NCI-H1092 treated with DMSO at 0.1 percent for 48 hours (cell line): Measurements from ENCODE around the gene GOT1.

Experiments
- DNase-seq: peaks from one replicate; lab custom pipeline; 2025; lab: John Stamatoyannopoulos, UW

GOT1 gene

DNA sequence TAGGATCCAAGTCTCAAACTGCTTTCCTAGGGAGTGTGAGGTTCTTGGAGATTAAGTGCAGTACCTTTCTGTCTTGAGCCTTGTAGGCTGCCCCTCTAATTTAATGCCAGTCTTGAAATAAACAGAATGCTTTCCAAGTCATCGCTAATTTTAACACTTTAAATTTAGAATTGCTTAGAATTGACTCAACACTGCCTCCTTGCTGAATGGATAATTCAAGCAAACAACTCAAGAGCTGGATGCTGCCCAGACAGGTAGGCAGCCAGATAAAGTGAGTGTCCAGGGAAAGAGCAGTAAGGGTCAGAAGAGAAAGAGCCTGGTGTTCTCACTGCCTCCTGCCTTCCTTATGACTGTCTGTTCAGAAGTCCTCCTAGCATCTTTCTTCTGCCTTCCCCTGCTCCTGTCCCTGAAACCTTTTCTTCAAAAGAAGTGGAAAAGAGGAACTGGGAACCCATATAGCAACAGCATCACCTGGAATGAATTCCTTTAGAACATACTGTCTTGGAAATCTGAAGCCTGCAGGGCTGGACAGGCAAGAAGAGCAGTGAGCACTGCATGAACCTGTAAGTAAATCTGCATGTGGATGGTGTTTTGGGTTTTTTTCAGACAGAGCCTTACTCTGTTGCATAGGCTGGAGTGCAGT is 3.1 kb upstream of the GOT1 start:
- DNase-seq: no peak

DNA sequence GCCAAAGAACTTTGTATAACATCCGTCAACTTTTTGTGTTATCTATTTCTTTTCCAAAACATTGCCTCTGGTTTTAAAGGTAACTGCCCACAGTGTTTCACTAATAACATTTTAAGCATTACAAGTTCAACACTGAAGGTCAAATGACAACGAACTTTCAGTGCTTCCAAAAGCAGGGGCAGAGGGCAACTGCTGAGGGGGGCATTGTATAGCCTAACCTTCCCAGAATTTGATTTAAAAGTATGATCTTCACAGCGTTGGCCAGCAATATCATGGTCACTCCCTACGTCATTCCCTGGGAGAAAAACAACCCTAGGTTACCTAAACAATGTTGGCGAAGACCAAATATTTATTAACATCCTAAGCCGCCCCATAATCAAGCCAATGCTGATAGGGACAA is 2.5 kb upstream of the GOT1 start:
- DNase-seq: no peak

DNA sequence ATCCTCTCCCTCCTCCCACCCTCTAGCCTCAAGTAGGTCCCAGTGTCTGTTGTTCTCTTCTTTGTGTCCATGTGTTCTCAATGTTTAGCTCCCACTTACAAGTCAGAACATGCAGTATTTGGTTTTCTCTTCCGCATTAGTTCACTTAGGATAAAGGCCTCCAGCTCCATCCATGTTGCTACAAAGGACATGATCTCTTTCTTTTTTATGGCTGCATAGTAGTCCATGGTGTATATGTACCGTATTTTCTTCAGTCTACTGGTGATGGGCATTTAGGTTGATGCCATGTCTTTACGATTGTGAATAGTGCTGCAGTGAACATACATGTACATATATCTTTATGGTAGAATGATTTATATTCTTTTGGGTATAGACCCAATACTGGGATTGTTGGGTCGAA is 1.6 kb upstream of the GOT1 start:
- no peak for DNase-seq

DNA sequence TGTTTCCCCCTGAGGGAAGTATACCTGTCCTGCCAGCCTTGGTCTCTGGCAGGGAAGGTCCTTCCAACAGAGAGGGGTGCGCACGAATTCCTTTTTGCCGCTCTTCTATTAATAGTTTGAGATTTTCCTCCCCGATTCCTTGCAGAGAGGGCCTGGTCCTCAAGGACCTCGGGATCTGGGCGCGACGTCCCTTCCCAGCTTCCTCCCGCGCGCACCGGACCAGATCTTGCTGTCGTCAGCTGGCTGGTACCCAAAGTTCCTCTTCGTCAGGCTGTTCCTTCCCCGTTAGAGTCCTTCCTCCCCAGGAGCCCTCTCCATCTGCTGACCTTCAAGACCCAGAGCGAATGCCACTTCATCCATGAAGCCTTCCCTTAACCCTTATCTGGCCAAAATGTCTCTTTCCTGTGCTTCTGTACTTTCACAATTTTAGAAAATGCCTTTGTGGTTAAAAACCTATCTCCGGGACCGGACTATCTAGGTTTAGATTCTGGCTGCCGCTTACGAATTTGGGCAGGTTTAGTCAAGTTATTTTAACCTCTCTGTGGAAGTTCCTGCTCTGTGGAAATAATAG is 851 bp upstream of the GOT1 start:
- no peak for DNase-seq

DNA sequence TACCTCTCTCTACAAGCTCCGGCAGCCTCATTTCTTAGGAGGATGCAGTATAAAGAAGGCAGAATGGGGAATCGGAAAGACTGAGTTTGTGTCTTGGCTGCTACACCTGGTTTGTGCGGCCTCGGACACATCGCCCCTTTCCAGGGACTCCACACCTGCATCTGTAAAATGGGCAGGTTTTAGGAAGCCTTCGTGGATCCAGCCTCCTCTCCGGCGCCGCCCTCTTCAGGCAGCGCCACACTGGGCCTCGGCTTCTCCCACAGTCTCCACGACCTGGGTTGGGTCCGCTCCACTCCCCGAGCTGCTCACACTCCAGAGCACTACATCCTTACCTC is 341 bp downstream of the GOT1 start:
- DNase-seq: no peak

DNA sequence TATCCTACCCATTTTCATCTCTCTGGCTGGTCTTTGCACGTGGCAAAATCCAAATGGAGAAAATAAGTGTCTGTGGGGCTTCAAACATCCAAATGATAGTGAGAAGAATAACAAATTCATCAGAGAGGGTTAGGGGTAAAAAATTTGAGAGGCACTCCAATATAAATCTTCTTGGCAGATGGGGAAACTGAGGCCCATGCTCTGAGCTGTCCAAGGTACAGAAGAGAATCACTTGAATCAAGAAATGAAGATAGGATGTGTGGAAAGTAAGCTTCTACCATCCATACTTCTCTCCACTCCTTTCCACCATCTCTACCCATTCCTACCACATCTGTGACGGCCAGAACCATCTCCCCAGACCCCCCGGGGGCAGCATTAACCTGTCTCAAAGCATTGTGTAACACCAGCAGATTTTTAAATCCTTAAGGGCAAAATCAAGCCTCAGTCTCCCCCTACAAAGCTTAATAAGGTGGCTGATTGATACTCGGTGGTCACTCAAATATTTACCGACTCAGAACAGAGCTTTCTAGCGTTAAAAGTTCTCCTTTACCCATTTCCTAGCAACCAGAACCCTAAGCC is 818 bp downstream of the GOT1 start:
- DNase-seq: no peak

DNA sequence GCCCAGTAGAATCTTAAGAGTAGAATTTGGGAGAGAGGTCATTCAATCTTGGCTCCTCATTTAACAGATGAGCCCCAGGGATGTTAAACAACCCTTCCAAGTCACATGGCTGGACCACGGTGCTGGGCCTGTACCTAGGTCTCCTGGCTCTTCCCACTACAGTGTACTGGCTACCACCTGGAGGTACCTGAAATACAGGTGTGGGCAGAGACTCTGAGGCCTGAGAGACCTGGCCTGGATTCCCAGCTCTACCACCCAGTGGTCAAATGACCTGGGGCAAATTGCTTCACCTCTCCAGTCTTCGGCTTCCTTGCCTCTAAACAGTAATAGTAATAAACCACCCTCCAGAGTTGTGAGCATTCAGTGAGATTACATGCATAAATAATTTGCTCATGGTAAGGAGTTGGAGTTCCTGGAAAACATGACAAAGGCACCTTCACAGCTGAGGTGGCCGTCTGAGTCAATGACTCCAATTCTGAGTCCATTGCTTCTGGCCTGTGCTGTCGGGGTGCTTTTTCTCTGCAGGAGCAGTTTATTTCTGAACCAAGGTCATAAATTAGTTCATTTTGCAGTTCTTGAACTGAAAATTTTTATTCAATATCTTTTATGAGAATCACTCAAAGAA is 2.7 kb downstream of the GOT1 start:
- no peak for DNase-seq

DNA sequence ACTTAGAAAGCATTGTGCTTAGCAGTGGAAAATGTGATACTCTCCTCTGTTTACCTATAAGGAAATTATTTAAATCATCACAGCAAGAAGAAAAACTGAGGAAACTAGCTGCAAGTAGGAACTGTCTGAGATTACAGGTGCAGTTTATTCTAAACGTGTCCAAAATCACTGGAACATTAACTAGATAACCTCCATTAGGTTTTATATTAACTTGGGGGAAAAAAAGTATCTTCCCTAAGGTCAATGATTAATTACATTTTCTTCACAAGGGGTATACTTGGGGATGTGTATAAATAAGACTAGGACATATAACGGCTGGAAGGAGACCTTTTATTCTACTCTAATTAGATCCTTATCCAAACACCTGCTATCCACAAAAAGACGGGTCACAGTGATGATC is 3.7 kb downstream of the GOT1 start:
- no peak for DNase-seq

DNA sequence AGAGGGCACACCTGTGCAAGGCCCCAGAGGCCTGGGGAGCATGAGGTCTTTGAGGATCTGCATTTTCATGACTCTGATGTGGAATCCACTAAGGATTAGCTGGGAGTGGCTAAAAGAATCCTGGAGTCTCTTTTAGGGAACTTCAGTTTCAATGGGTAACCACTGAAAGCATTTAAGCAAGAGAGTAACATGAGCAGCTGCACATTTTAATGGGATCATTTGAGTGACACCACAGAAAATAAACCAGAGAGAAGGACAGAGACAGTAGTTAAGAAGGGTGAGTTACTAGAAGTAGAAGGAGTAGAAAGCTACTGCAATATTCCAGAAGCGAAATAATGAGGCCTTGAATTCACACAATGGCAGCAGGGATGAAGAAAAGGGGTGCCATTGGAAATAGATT is 5.2 kb downstream of the GOT1 start:
- DNase-seq: no peak

DNA sequence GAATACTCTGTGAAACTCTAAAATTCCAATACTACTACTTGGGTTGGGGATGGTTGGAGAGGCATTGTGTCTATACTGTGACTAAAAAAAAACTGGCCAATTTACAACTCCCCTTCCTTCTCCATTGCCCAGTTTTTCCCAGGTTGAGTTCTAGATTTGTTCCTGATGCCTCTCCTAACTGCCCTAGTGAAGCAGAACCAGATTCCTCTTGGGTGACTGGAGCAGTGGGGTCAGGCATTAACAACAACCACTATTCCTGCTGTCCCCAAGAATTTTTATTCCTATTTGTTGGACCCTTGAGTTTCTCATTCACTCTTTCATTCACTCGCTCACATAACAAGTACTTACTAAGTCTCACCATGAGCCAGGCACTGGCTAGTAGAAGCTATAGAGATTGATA is 5.8 kb downstream of the GOT1 start:
- DNase-seq: no peak

DNA sequence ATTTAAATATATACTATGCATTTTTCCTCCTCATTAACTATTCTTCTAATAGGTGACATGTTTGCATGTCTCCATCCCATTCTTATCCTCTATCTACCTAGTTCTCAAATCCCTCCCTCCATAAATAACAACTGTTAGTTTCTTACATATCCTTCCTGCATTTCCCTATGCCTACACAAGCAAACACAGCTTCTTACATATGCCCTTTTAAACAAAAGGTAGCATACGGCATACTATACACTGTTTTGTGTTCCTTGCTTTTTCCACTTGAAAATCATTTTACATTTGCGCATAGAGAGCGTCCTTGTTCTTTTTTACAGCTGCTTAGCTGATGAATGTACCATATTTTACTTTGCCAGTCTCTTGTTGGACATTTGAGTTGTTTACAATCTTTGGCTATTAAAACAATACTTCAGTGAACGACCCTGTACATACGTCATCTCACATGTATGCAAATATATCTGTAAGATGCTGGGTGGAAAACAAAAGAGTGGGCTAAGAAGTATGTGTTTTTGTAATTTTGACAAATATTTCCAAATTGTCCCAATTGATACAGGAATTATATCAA is 7.8 kb downstream of the GOT1 start:
- no peak for DNase-seq

DNA sequence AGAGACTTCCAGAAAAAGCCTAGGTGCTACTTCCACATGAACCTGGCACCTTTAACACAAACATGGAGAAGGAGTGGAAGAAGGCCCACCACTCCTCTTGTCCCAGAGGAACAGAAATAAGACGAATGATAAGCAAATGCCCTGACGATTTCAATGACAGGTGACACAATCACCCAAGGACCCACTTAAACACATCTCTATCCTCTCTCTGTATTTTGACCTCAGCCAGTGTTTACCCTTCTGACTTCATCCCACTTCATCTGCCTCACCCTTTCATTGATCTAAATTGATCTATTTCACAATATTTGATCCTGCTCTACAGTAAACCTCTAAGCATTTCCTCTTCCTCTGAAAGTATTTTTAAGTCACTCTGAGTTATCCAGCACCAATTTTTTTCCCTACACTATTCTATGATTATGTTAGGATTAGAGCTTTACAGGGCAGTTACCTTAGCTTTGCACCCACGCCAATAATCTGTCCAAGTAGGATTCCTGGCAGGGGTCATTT is 9.1 kb downstream of the GOT1 start:
- DNase-seq: no peak

DNA sequence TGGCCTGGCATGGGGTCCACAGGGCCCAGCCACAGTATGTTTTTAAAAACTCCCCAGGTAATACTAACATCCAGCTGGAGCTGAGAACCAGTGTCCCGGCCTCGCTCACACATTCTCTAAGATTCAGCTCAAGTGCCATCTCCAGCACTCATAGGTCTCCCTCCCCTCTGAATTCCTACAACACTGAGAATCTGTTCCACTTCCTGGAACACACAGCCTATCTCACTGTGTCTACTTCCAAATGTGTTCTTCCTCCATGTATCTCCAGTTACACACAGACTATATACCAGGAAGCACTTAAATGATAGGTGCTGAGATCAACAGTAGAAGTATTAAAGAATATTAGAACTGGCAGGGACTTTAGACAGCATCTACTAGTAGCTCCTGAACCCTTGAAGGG is 10.7 kb downstream of the GOT1 start:
- no peak for DNase-seq

DNA sequence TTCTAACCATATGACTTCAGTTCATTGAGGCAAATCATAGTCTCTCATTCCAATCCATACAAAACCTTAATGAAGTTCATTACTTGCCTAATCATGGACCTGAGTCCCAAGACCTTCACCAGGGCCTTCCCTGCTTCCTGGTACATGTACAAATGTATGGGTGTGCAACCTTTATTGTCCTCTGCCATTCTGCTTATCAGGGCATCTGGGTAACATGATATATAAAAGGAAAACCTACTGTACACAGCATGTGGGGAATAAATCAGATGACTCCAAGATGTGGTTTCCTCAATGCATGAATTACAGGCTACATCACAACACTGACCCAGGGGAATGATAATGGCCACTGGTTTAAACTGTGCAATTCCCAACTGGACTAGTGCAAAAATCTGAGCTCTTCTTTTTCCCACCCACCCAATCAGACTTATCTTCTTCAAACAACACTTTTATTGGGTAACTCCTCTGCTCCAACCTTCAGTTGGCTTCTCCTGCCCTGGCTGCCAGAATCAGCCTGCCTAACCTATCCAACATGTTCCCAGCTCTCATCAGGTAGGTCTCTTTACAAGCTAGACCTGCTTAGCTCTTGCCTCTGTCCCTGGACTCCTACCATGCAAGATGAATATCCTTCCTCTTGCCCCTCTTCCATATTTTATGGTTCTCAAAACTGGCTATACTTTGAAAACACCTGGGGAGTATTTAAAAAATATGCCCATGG is 11.4 kb downstream of the GOT1 start:
- DNase-seq: no peak

DNA sequence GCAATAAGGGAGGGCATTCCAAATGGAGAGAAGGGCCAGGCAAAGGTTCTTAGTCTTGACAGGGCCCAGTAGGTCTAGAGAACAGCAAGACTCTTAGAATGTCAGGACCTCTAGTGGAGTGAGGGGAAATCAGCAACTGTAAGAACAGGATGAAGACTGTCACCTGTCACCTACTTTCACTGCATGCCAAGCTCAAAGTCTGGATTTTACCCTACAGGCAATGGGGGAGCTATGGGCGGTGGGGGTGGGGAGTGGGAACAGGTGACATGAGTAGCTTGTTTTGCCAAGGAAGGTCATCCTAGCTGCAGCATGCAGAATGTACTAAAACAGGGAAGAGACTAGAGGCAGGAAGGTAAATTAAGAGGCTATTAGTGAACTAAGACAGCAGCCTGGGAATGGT is 18.3 kb downstream of the GOT1 start:
- DNase-seq: no peak

DNA sequence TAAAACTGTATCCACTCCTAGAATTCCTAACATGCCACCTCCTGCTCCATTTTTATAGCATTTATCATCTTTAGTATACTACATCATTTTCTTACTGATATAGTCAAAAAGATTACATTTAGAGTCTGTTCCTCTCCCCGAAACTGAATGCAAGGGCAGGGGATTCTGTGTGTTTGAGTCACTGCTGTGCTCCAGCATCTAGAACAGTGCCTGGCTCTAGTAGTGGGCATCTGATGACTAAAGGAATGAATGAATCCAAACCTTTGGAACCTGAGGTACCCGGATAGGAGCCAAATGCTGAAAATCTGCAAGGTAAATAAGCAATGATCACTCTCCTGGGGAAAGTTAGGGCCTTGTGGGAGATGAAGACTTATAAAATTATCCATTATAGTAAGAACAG is 18.9 kb downstream of the GOT1 start:
- no peak for DNase-seq

DNA sequence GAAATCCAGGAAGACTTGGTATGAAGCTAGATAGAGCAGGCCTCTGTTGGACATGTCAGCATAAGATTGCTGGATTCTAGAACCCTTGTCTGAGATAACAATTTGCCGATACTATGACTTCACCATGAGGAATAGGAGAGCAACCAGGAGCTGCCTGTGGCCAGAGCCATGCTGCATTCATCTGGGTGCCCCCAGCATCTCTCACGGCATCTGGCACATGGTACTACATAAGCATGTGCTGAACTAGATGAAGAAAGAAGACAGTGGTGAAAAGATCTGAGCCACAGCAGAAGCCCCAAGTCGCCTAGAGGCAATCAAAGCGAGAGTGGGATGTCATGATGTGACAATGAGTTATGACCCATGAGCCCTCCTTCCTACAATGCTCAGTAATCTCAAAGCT is 19.5 kb downstream of the GOT1 start:
- DNase-seq: no peak

DNA sequence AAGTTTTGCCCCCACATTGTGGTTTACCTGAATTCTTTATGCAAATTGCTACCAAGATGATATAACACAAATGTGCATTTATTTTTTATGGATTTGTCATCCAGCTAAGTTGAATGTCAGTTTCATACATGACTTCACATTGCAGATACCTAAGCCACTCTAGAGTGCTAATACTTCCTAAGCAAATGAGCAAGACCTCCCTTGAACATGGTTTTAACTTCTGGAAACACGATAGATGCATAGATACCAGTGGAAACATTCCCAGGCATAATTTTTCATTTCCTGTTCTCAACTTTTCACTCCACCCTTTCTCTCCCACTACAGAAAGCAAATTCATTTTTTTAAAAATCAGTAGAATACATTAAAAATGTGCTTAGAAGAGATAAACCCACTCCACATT is 20.3 kb downstream of the GOT1 start:
- no peak for DNase-seq

DNA sequence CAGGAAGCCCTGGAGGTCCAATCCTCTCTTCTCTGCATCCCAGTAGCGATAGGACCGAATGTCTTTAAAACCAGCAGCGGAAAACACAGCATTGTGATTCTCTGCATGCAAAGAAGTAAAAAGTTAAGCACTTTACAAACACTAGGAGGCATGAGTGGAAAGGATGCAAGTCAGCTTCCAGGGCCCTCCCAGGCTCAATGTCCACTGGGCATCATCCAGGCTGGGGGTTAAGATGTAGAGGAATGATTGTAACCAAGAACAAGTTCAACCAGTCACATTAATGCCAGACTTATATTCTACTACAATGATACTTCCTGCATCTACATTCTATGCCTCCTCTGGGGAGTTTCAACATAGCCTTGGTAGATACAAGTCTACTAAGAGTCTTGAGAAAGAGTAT is 24.3 kb downstream of the GOT1 start:
- DNase-seq: no peak

DNA sequence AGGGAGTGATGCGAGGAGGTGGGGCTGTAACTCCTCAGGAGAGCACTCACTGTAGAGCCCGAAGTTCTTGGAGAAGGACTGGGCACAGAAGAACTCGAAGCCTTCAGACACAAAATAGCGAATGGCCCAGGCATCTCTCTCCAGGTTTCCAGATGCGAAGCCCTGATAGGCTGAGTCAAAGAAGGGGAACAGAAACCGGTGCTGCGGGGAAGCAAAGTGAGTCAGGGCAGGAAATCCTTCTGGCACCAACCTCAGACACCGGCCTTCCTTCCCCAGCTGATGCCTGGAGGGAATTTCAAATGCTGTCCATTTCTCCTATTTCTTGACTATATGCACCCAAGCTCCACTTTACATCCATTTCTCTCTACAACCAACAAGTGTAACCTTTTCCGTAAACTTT is 26.8 kb downstream of the GOT1 start:
- DNase-seq: no peak

DNA sequence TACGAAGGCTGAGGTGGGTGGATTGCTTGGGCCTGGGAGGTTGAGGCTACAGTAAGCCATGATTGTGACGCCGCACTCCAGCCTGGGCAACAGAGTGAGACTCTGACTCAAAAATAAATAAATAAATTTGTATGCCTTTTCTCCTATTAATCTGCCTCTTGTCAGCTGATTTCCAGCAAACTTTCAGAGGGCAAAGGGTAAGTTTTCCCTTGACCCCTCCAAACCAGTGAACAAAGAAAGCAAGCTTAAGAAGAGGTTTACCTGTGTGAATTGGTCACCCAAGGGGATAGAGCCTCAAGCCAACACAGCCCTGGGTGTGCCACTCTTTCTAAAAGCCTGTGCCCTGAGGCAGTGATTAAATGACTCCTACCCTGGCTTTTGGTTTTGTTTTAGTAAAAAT is 30.8 kb downstream of the GOT1 start:
- no peak for DNase-seq

DNA sequence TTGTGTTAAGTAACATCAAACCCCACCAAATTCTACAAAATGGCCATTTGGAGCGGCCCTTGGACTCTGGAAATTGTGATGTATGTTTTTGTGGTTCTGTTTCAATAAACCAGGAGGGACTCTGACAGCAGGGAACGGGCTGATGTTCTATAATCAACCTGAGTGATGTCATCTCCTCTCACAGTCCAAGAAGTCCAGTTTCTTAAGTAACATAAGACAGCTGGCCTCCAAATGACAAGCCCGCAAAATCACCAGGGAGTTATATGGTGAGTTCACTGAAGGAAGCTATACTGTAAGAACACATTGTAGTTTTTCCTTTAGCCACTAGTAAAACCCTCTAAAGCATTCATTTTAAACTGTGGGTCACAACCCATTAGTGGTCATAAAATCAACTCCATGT is 34.0 kb downstream of the GOT1 start:
- no peak for DNase-seq
